Neural progenitor cell (in vitro differentiated cells): ENCODE data around the gene USP34. TPM values are rescaled to one million over a fixed set of nuclear protein-coding genes. Genes with fewer than 3 reads are reported as not detected.
"Not testable (repeated sequence)": the region's sequence is repeated elsewhere in the genome, so short reads cannot be mapped to it uniquely, and the experiment has no call there.

Source experiments
- DNase-seq: peaks from one replicate; pipeline ENCODE4 v3.0.0-alpha.2; 2016; ENCODE audit warnings: low spot score
- H2AFZ ChIP-seq: fragments of 200-600 bp; sonication (generic); replicated peaks from 2 replicates; pipeline ENCODE4 v1.6.1; 2016; ENCODE audit warnings: antibody characterized with exemption
- H3F3A ChIP-seq: fragments of 200-600 bp; sonication (generic); 2 replicates; pipeline ENCODE4 v1.6.1; 2016; ENCODE audit warnings: antibody characterized with exemption, low read depth
- H3K27ac ChIP-seq: fragments of 200-600 bp; sonication (generic); 2 replicates; pipeline ENCODE4 v1.5.1; 2016; ENCODE audit warnings: mild to moderate bottlenecking
- H3K27me3 ChIP-seq: fragments of 200-600 bp; sonication (generic); 2 replicates; pipeline ENCODE4 v1.6.1; 2016; ENCODE audit warnings: mild to moderate bottlenecking, moderate library complexity
- H3K36me3 ChIP-seq: fragments of 200-600 bp; sonication (generic); 2 replicates; pipeline ENCODE4 v1.5.1; 2016
- H3K4me1 ChIP-seq: fragments of 200-600 bp; sonication (generic); 2 replicates; pipeline ENCODE4 v1.6.1; 2016; ENCODE audit warnings: mixed run types
- H3K4me2 ChIP-seq: fragments of 200-600 bp; sonication (generic); 2 replicates; pipeline ENCODE4 v1.6.1; 2016
- H3K4me3 ChIP-seq: fragments of 200-600 bp; sonication (generic); 2 replicates; pipeline ENCODE4 v1.5.1; 2016
- H3K79me2 ChIP-seq: fragments of 200-600 bp; sonication (generic); 2 replicates; pipeline ENCODE4 v1.6.1; 2016; ENCODE audit warnings: low read depth
- H3K9ac ChIP-seq: fragments of 200-600 bp; sonication (generic); 2 replicates; pipeline ENCODE4 v1.6.1; 2016
- H3K9me3 ChIP-seq: fragments of 200-600 bp; sonication (generic); 2 replicates; pipeline ENCODE4 v1.5.1; 2016; ENCODE audit warnings: low read depth
- H4K20me1 ChIP-seq: fragments of 200-600 bp; sonication (generic); 2 replicates; pipeline ENCODE4 v1.6.1; 2016; ENCODE audit warnings: low read depth
- H3K27ac Mint-ChIP-seq: 3 replicates; pipeline ENCODE4 v1.8.0; 2021; ENCODE audit warnings: mixed read lengths
- H3K27me3 Mint-ChIP-seq: 2 replicates; pipeline ENCODE4 v1.8.0; 2022; ENCODE audit warnings: low read depth, mild to moderate bottlenecking, inconsistent platforms, moderate library complexity, mixed read lengths; ENCODE audit not compliant: insufficient read depth
- H3K36me3 Mint-ChIP-seq: 3 replicates; pipeline ENCODE4 v1.8.0; 2021; ENCODE audit warnings: mixed read lengths
- H3K4me1 Mint-ChIP-seq: 3 replicates; pipeline ENCODE4 v1.8.0; 2021; ENCODE audit warnings: mixed read lengths
- H3K4me3 Mint-ChIP-seq: 3 replicates; pipeline ENCODE4 v1.8.0; 2021; ENCODE audit warnings: mild to moderate bottlenecking, moderate library complexity, mixed read lengths
- H3K9me3 Mint-ChIP-seq: 3 replicates; pipeline ENCODE4 v1.8.0; 2020; ENCODE audit warnings: mixed read lengths
- EZH2 ChIP-seq: fragments of 200-600 bp; sonication (generic); IDR thresholded peaks from 2 replicates; pipeline ENCODE4 v1.6.1; 2017; ENCODE audit warnings: antibody characterized with exemption, mild to moderate bottlenecking, moderate library complexity
- EZH2phosphoT487 ChIP-seq: fragments of 200-600 bp; sonication (generic); IDR thresholded peaks from 2 replicates; pipeline ENCODE4 v1.6.1; 2017; ENCODE audit warnings: antibody characterized with exemption
- total RNA-seq: library from RNA; depleted of rRNA; stranded (reverse); fragments of >200 nt; gene quantifications from 2 replicates; pipeline ENCODE4 v1.2.3, GENCODE V29; 2015; ENCODE audit warnings: low replicate concordance
- TF ChIP-seq, protein P1 (sequence below): fragments of 200-600 bp; sonication (generic); IDR thresholded peaks from 2 replicates; pipeline ENCODE4 v1.5.1; 2017; ENCODE audit warnings: antibody characterized with exemption, mild to moderate bottlenecking

The USP34 gene
- total RNA-seq, 1 donor from 2014 or later, result 162 TPM

DNA sequence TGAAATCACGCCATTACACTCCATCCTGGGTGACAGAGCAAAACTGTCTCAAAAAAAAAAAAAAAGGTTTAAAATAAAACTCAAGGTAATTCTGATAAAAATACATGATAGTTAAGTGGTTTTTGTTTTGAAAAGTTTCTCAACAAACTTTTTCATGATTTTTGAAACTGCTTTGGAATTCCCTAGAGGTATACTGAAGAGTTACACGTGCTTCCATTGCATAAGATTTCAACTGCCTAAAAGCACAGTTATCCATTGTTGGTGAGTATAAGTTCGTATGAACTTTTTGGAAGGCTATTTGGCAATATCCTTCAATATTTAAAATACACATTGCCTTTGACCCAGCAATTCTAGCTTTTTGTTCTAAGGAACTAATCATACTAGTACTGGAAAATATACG lies 74.9 kb downstream of the USP34 start:
- H4K20me1 ChIP-seq, result no peaks in the 10 kb centered on the region
- H3K79me2 ChIP-seq, result no peaks in the 10 kb centered on the region
- DNase-seq, result no peak
- H3K9me3 Mint-ChIP-seq, result no peaks in the 10 kb centered on the region
- H3K4me1 ChIP-seq, result no peaks in the 10 kb centered on the region
- no peaks in the 10 kb centered on the region for H3K27me3 ChIP-seq
- no peak overlapping the region for H3K27ac ChIP-seq
- peaks cover 18% of the 10 kb centered on the region for H3K36me3 Mint-ChIP-seq
- H3K27ac Mint-ChIP-seq, result no peak overlapping the region
- no peaks in the 10 kb centered on the region for H3K4me1 Mint-ChIP-seq
- no peak overlapping the region for H3K9ac ChIP-seq
- no peaks in the 10 kb centered on the region for H3K36me3 ChIP-seq
- H3K4me3 ChIP-seq, result no peak overlapping the region
- peaks cover 2% of the 10 kb centered on the region for H3K27me3 Mint-ChIP-seq
- no peaks in the 10 kb centered on the region for H3K9me3 ChIP-seq
- H3K4me2 ChIP-seq, result no peak overlapping the region
- H2AFZ ChIP-seq, result no peak overlapping the region
- TF ChIP-seq, protein P1, sequence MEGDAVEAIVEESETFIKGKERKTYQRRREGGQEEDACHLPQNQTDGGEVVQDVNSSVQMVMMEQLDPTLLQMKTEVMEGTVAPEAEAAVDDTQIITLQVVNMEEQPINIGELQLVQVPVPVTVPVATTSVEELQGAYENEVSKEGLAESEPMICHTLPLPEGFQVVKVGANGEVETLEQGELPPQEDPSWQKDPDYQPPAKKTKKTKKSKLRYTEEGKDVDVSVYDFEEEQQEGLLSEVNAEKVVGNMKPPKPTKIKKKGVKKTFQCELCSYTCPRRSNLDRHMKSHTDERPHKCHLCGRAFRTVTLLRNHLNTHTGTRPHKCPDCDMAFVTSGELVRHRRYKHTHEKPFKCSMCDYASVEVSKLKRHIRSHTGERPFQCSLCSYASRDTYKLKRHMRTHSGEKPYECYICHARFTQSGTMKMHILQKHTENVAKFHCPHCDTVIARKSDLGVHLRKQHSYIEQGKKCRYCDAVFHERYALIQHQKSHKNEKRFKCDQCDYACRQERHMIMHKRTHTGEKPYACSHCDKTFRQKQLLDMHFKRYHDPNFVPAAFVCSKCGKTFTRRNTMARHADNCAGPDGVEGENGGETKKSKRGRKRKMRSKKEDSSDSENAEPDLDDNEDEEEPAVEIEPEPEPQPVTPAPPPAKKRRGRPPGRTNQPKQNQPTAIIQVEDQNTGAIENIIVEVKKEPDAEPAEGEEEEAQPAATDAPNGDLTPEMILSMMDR, result no peak
- TF ChIP-seq EZH2phosphoT487, result no peak
- no peak for TF ChIP-seq EZH2
- H3K4me3 Mint-ChIP-seq, result no peak overlapping the region
- H3F3A ChIP-seq, result peaks cover 4% of the 10 kb centered on the region

DNA sequence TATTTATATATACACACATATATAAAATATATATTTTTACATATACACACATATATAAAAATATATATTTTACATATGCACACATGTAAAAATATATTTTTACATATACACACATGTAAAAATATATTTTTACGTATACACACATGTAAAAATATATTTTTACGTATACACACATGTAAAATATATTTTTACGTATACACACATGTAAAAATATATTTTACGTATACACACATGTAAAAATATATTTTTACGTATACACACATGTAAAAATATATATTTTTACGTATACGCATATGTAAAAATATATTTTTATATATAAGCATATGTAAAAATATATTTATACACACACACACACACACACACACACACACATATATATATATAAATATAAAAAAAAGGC lies 83.3 kb downstream of the USP34 start:
- not testable (repeated sequence) for H3K79me2 ChIP-seq, H3F3A ChIP-seq

DNA sequence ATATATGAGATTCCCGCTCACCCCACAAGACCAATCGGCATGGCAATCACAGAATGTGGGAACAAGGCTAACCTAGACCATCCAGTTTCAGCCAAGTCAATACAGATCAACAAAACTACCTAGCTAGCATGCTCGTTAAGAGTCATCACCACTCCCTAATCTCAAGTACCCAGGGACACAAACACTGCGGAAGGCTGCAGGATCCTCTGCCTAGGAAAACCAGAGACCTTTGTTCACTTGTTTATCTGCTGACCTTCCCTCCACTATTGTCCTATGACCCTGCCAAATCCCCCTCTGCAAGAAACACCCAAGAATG lies 90.0 kb downstream of the USP34 start:
- H3K36me3 Mint-ChIP-seq, result peaks cover 52% of the 10 kb centered on the region
- not testable (repeated sequence) for H4K20me1 ChIP-seq, H3K9me3 Mint-ChIP-seq, H3K27me3 ChIP-seq, H3K4me1 Mint-ChIP-seq, H3K4me1 ChIP-seq, H3K9me3 ChIP-seq, H3K9ac ChIP-seq, H3K27ac ChIP-seq, H3K27me3 Mint-ChIP-seq, H3K4me2 ChIP-seq, H3K4me3 Mint-ChIP-seq, H3K4me3 ChIP-seq, H2AFZ ChIP-seq, DNase-seq, H3K79me2 ChIP-seq, H3K27ac Mint-ChIP-seq
- H3K36me3 ChIP-seq, result peaks cover 27% of the 10 kb centered on the region
- peaks cover 18% of the 10 kb centered on the region for H3F3A ChIP-seq

More for the DNA sequence above, 83.3 kb downstream of the USP34 start:
- not testable (repeated sequence) for H4K20me1 ChIP-seq, H3K27me3 Mint-ChIP-seq, H3K4me3 ChIP-seq, H3K4me1 Mint-ChIP-seq, H3K4me1 ChIP-seq, H3K27ac Mint-ChIP-seq, H2AFZ ChIP-seq, DNase-seq, H3K9me3 Mint-ChIP-seq, H3K36me3 Mint-ChIP-seq, H3K4me2 ChIP-seq, H3K9ac ChIP-seq, H3K27ac ChIP-seq, H3K36me3 ChIP-seq, H3K4me3 Mint-ChIP-seq, H3K27me3 ChIP-seq, H3K9me3 ChIP-seq

DNA sequence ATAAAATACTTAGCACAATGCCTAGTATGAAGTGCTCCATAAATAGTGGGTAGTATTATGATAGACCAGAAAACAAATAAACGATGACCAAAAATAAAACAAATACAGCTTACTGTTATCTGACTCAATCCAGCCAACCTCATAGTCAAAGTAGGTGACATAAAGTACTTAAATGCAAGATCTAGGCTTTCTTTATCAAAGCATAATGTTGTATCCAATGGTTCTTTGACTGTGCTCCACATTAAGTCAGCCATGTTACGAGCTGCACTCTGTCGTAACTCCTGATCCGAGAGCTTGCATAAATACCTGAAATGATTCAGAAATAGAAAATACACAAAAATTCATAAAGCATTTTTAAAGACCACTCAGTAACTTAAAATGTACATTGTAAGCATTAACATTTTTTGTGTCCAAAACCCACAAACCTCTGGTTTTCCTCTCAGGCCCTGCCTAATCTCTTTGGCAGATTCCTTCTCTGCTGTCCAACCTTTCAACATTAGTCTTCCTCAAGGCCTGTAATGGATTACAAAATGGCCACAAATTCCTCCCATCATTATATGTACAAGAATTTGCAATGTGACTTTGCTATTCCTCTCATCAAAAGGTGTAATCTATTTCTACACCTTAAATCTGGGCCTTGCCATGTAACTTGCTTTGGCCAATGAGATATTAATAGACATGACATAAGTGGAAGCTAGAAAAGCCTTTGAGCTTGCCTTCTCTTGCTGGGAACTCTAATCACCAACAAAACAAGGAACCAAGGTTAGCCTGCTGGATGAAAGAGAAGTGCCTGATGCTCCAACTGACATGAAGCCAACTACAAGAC lies 90.6 kb downstream of the USP34 start:
- peaks cover 9% of the 10 kb centered on the region for H3K79me2 ChIP-seq
- Mint-ChIP-seq H3K27ac (no peak overlapping the region), H3K36me3 (peaks cover 55% of the 10 kb centered on the region), H3K4me1 (no peaks in the 10 kb centered on the region), H3K9me3 (no peaks in the 10 kb centered on the region), H3K27me3 (no peaks in the 10 kb centered on the region), H3K4me3 (no peak overlapping the region)
- peaks cover 27% of the 10 kb centered on the region for H3K36me3 ChIP-seq
- H3K4me3 ChIP-seq, result no peak overlapping the region
- TF ChIP-seq EZH2phosphoT487, result no peak
- H3K4me1 ChIP-seq, result no peaks in the 10 kb centered on the region
- no peak overlapping the region for H3K4me2 ChIP-seq
- H3K9ac ChIP-seq, result no peak overlapping the region
- H4K20me1 ChIP-seq, result peaks cover 7% of the 10 kb centered on the region
- peaks cover 18% of the 10 kb centered on the region for H3F3A ChIP-seq
- H3K9me3 ChIP-seq, result no peaks in the 10 kb centered on the region
- H3K27me3 ChIP-seq, result no peaks in the 10 kb centered on the region
- H3K27ac ChIP-seq, result no peak overlapping the region
- no peak for DNase-seq
- H2AFZ ChIP-seq, result no peak overlapping the region

DNA sequence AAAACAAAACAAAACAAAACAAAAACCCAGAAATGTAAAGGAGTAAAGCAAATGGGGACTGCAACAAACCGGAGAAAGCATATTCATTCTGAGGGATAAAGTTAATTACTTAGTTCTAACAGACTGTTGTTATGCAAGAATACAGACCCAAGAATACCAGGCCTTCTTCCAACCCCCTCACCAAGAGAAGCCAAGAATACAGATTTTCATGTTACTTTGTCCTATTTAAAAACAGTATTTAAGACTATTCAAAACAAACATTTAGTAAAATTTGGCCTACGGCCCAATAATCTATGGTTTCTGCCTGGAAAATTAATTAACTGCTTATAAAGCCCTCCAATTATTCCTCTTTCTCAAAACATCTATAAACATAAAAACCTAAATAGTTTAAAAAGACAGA lies 91.4 kb downstream of the USP34 start:
- TF ChIP-seq, protein P1, result no peak
- no peak for TF ChIP-seq EZH2
- TF ChIP-seq EZH2phosphoT487, result no peak
- no peaks in the 10 kb centered on the region for H3K9me3 Mint-ChIP-seq
- Histone ChIP-seq H3K4me2 (no peak overlapping the region), H4K20me1 (peaks cover 7% of the 10 kb centered on the region), H3K79me2 (peaks cover 9% of the 10 kb centered on the region), H3K9ac (no peak overlapping the region), H3K27ac (no peak overlapping the region), H3K36me3 (peaks cover 27% of the 10 kb centered on the region), H3K27me3 (no peaks in the 10 kb centered on the region), H3F3A (peaks cover 18% of the 10 kb centered on the region), H3K4me3 (no peak overlapping the region), H3K4me1 (no peaks in the 10 kb centered on the region), H2AFZ (no peak overlapping the region), H3K9me3 (no peaks in the 10 kb centered on the region)
- H3K27ac Mint-ChIP-seq, result no peak overlapping the region
- DNase-seq, result no peak
- H3K27me3 Mint-ChIP-seq, result no peaks in the 10 kb centered on the region
- H3K36me3 Mint-ChIP-seq, result peaks cover 58% of the 10 kb centered on the region
- no peaks in the 10 kb centered on the region for H3K4me1 Mint-ChIP-seq
- H3K4me3 Mint-ChIP-seq, result no peak overlapping the region
